SK-N-SH (cell line): ENCODE data around the gene E2F1.

Experiments
- CTCF ChIP-seq: fragments of 200-600 bp; sonication (generic); IDR thresholded peaks from 2 replicates; pipeline ENCODE4 v1.6.1; 2017; ENCODE audit warnings: antibody characterized with exemption, mild to moderate bottlenecking, moderate library complexity
- GATA2 ChIP-seq: sonication (generic); formaldehyde crosslinking; IDR thresholded peaks from 2 replicates; pipeline ENCODE4 v1.5.0; 2020; ENCODE audit warnings: mild to moderate bottlenecking, missing genetic modification reagents
- JUND ChIP-seq: IDR thresholded peaks from 2 replicates; pipeline ENCODE4 v1.4.0; 2012
- MAX ChIP-seq: IDR thresholded peaks from 2 replicates; pipeline ENCODE4 v1.4.0; 2012; ENCODE audit warnings: low read depth
- RAD21 ChIP-seq: IDR thresholded peaks from 2 replicates; pipeline ENCODE4 v1.6.1; 2012; ENCODE audit warnings: mild to moderate bottlenecking, low read length
- SIN3A ChIP-seq: IDR thresholded peaks from 2 replicates; pipeline ENCODE4 v1.6.1; 2012; ENCODE audit warnings: low read depth, mild to moderate bottlenecking, low read length, moderate library complexity, borderline replicate concordance
- TEAD4 ChIP-seq: IDR thresholded peaks from 2 replicates; pipeline ENCODE4 v1.4.0; 2012; ENCODE audit warnings: mild to moderate bottlenecking, borderline replicate concordance; ENCODE audit not compliant: insufficient read depth

GRCh38 chr20:33650753-33651561 lies 35.2 kb downstream of the E2F1 start:
- no peak for TF ChIP-seq MAX
- TF ChIP-seq GATA2 (CRISPR knock-in tag): no peak
- no peak for TF ChIP-seq CTCF
- TF ChIP-seq JUND: no peak
- no peak for TF ChIP-seq SIN3A
- no peak for TF ChIP-seq RAD21
- TF ChIP-seq TEAD4: no peak
